HG03108 (cell line): ENCODE results near the gene UGT1A8.

ENCODE experiments used
- ATAC-seq: cut with Tn5 transposase; IDR thresholded peaks from one replicate; pipeline ENCODE4 v1.9.1; 2021; ENCODE audit warnings: moderate library complexity; ENCODE audit not compliant: unreplicated experiment

The UGT1A8 gene

GRCh38 chr2:233795735-233796171, 178.3 kb downstream of the UGT1A8 start:
- ATAC-seq: no peak

GRCh38 chr2:233796254-233796653, 178.8 kb downstream of the UGT1A8 start:
- ATAC-seq: no peak

DNA sequence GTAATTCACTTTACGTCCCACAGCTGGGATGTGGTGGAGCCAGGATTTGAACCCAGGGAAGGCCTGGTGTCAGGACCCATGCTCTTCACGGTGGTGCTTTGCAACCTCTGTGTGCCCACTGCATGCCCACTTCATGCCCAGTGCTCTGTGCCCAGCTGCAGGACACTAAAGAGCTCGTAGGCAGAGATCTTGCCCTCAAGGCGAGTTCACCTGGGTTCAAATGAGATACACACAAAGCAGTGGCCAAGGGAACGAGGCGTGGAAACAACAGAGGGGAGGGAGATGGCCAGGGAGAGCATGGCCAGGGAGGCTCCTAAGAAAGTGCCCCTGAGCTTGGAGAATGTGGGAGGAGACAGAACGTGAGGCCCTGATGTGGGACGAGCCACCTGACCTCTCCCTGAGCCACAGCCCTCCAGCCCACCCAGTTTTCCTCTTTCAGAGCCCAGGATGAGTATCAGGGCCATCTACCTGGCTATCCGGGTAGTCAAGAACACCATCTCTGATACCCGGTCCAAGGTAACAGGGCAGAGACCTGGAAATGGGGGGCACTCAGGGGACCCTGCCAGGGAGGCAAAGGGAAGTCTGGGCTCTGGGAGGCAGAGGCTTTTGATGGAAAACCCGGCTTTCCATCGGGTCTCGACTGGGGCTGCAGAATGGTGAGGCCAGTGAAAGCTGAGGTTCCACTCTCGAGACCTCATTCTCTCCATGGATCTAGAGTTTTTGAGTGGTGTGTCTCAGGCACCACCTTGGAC, 181.1 kb downstream of the UGT1A8 start:
- no peak for ATAC-seq

- no peak for ATAC-seq
Measured at GRCh38 chr2:233799087-233799665, 181.7 kb downstream of the UGT1A8 start.

GRCh38 chr2:233799716-233800115, 182.3 kb downstream of the UGT1A8 start:
- no peak for ATAC-seq

DNA sequence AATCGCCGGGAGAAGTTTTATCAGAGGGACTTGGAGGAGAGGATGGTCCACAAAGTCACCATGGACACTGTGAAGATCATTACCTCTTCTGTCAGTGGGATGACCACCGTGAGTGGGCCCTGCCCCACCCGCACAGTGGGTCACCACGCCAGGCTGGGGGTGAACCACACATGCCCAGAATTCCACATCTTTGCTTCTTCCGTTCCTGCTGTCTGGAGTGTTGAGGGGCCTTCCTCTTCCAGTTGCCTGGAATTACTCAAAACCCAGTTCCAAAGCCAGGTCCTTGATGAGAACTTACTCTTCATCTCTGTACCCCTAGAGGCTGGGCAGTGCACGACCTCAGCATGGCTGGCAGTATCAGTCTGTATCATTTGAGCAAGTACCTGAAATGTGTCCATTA, 182.8 kb downstream of the UGT1A8 start:
- ATAC-seq: no peak

DNA sequence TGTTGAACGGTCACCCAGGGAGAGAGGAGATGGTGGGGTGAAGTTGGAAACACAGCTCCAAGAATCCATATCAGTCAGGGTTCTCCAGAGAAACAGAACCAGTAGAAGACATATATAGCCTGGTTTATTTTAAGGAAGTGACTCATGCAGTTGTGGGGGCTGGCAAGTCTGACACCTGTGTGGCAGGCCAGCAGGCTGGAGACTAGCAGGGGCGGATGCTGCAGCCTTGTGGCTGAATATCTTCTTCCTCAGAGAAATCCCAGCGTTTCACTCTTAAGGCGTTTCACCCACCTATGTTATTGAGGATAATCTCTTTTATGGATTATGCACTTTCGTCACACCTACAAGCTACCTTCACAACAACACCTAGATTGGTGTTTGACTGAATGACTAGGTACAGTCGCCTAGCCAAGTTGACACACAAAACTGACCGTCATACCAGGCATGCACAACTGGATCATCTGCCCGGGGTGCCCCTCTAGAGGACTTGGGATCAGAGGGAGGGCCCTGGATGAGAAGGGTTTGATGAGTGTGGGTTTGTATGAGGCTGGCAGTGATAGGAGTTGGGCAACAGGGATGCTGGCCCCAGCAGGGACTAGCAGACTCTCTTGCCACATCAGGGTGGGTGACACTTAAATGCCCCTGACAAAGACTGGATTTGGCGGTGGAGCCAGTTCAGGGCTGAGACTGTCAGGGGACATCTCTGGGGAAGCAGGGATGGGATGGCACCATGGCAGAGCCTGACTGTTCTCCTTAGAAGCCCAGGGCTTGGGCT, 184.1 kb downstream of the UGT1A8 start:
- ATAC-seq: no peak

- ATAC-seq: no peak
Measured at GRCh38 chr2:233802132-233802815, 184.8 kb downstream of the UGT1A8 start.

GRCh38 chr2:233803292-233803911, 186.0 kb downstream of the UGT1A8 start:
- no peak for ATAC-seq

GRCh38 chr2:233803994-233804393, 186.6 kb downstream of the UGT1A8 start:
- no peak for ATAC-seq

GRCh38 chr2:233807215-233807865, 189.9 kb downstream of the UGT1A8 start:
- ATAC-seq: no peak

DNA sequence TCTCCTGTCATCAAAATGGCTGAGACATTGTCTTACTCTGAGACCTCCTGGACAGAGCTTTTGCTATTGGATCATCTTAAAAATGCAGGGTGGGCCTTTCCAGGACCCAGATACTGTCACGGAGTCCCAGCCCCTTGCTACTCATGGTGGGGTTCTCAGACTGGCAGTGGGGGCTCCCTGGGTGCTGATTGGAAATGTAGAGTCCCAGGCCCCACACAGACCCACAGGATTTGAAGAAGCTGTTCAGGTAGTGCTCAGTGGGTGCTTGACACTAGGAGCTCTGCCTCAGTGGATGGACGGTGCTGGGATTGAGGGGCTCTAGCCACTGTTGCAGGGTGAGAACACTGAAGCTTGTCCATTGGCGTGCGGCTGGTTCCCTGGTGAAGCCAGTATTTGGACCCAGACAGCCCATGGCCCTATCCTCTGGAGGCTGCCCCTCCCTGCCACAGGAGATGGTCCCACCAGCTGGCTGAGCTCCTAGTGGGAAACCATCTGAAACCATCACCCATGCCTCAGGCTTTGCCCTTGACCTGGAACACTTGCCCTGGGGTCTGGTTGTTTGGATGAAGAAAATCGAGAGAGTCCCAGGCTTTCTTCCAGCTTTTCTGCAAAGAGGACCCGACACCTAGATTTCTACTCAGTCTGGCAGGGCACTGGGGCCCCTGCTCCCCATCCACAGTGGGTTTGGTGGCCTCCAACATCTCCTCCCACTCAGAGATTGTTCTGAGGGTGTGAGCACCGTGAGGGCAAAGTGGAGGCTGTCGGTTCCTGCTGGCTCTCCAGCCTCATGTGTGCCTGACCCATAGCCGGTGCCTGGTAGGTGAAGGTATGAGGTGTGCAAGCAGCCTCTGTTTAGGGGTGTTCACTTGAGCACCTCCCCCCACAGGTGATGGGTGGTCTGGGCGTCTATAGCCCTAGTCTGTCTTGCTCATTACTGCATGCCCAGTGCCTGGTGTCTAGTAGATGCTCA, 190.8 kb downstream of the UGT1A8 start:
- ATAC-seq: no peak

- no peak for ATAC-seq
Measured at GRCh38 chr2:233810385-233810784, 193.0 kb downstream of the UGT1A8 start.

DNA sequence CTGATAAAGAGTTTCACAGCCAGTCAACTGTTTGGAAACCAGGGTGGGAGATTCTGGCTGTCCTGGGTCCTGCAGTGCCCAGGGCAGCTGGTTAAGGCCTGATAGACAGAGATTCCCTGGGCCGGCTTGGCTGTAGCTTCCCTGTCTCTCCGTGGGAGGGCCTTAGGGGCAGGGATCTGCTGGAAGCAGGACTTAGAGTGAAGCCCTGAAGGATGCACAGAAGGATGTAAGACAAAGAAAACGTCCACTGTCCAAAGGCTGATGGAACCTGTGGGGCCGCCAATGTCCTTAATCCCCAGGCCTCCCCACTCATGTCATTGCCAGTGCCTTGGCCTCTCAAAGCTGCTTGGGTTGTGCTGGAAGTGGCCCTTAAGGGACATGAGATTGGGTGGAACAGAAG, 193.7 kb downstream of the UGT1A8 start:
- ATAC-seq: no peak

DNA sequence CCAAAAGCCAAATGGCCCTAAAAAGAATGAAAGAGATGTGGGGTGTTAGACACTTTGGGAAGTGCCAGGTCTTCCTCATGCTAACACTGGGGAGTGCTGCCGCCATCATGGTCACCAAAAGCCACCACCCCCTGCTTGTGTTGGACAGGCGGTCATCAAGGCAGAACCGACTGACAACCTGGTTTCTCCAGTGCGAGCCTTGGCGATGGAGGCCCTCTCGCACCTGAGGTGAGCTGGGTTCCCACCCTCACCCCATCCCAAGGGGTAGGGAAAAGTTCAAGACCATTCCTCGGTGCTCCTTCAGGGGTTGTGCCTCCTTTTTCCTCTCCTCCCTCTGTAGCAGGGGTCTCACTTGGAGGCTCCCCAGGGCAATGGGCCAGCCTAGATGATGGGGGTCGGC, 194.3 kb downstream of the UGT1A8 start:
- ATAC-seq: no peak

DNA sequence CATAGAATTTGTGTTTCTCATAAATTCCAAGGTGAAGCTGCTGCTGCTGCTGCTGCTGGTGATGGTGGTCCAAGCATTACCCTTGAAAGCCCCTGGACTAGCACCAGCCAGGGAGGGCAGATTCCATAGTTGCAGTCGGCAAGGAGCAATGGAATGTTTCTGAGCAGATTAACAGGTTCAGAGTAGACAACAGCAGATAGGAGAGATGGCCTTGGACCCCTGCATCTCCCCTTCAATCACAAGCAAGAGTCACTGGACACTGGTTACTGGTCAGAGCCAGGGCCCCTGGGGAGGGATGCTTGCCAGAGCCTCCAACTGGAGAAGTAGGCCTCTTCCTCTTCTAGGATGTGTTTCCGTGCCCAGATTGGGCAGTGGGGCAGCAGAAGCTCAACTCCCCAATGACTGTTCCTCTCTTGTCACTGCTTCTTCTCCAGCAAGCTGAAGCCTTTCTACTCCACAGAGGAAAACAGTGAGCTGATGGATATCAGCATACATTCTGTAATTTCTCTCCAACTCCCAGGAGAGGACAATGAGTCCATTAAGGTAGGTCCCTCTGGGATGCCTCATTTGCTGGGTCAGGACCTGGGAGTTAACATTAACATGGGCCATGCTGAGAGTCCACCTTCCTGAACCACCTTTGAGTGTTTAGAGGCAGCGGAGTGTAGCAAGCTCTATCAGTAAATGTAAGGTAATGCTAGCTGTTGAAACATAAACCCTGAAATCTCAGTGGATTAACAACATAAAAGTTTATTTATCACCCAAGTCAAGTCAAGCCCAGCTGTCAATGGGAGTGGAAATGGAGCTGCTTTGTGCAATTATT, 196.0 kb downstream of the UGT1A8 start:
- ATAC-seq: no peak

GRCh38 chr2:233814056-233814835, 196.8 kb downstream of the UGT1A8 start:
- no peak for ATAC-seq

DNA sequence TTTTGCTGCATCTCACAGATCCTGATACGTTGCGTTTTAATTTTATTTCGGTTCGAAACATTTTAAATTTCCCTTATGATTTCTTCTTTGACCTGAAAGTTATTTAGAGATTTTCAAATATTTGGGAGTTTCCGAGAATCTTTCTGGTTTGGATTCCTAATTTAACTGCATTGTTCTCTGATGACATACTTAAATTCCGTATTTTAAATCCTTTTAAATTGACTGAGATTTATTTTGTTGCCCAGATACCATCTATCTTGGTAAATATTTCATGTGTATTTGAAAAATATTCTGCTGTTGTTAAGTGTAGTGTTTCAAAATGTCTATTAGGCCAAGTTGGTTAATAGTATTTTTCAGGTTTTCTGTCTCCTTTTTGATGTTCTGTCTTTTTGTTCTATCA, 198.4 kb downstream of the UGT1A8 start:
- no peak for ATAC-seq
